Mesodermal cell (in vitro differentiated cells): ENCODE measurements around the gene C9orf78.
"Not testable (repeated sequence)": the region's sequence is repeated elsewhere in the genome, so short reads cannot be mapped to it uniquely, and the experiment has no call there.

Source experiments
- H3K27ac ChIP-seq: 2 replicates; pipeline ENCODE4 v1.7.0; 2013; ENCODE audit warnings: mild to moderate bottlenecking, low read depth, low read length, moderate library complexity; ENCODE audit not compliant: severe bottlenecking
- H3K36me3 ChIP-seq: 2 replicates; pipeline ENCODE4 v1.7.1; 2013; ENCODE audit warnings: mild to moderate bottlenecking, low read length, moderate library complexity; ENCODE audit not compliant: control insufficient read depth, insufficient read depth
- H3K4me1 ChIP-seq: one replicate; pipeline ENCODE4 v1.7.1; 2013; ENCODE audit warnings: mild to moderate bottlenecking, low read length; ENCODE audit not compliant: insufficient read depth, control insufficient read depth, poor library complexity, severe bottlenecking
- H3K4me3 ChIP-seq: 2 replicates; pipeline ENCODE4 v1.7.0; 2013; ENCODE audit warnings: low read length, control low read depth, mild to moderate bottlenecking; ENCODE audit not compliant: insufficient read depth, poor library complexity, severe bottlenecking; ENCODE audit errors: extremely low read depth
- H3K9me3 ChIP-seq: 2 replicates; pipeline ENCODE4 v1.7.1; 2013; ENCODE audit warnings: mild to moderate bottlenecking, low read length, moderate library complexity; ENCODE audit not compliant: control insufficient read depth
- WGBS, 2 experiments: methylation state at CpG; one replicate each; pipeline ENCODE4 v1.1.5; 2013; ENCODE audit warnings: missing lambda C conversion rate in 2 of 2; ENCODE audit not compliant: insufficient coverage in 2 of 2; 5-methylcytosine and 5-hydroxymethylcytosine counted together

C9orf78 gene

GRCh38 chr9:129803676-129804060, 31.4 kb downstream of the C9orf78 start:
- WGBS, 2 experiments, result 3 to 4% methylated on average over 13 to 14 of the region's 14 CpGs
- no peak overlapping the region for H3K27ac ChIP-seq

GRCh38 chr9:129802833-129803675, 32.0 kb downstream of the C9orf78 start, which contains the start of gene TOR1B:
TOR1B (plus strand) TSS chr9:129803184; CDS start chr9:129803213, 29 bp downstream.
- no peak within 1 kb of the TSS for H3K27ac ChIP-seq
- no peaks in the 10 kb centered on the region for H3K9me3 ChIP-seq
- peaks cover 30% of the 10 kb centered on the region for H3K36me3 ChIP-seq
- 0 to 2% methylated on average over 42 to 63 of the region's 93 CpGs for whole genome bisulfite sequencing, 2 experiments
- peak within 1 kb of the TSS; percentile 88 for H3K4me3 ChIP-seq
- H3K4me1 ChIP-seq, result no peaks in the 10 kb centered on the region

More at GRCh38 chr9:129803676-129804060, 31.4 kb downstream of the C9orf78 start:
- Histone ChIP-seq H3K36me3 (peaks cover 32% of the 10 kb centered on the region), H3K4me1 (no peaks in the 10 kb centered on the region), H3K9me3 (no peaks in the 10 kb centered on the region), H3K4me3 (peak overlapping the region; percentile 88)

- Histone ChIP-seq H3K9me3 (no peaks in the 10 kb centered on the region), H3K4me1 (no peaks in the 10 kb centered on the region), H3K4me3 (no peak overlapping the region), H3K36me3 (peaks cover 15% of the 10 kb centered on the region), H3K27ac (no peak overlapping the region)
- WGBS, 2 experiments, result 90 to 95% methylated on average over 13 to 17 of the region's 17 CpGs
These were observed 33.6 kb downstream of the C9orf78 start for GRCh38 chr9:129801504-129801903.

GRCh38 chr9:129798973-129799372, 36.1 kb downstream of the C9orf78 start:
- no peak overlapping the region for H3K27ac ChIP-seq
- H3K4me3 ChIP-seq, result no peak overlapping the region
- no peaks in the 10 kb centered on the region for H3K4me1 ChIP-seq
- WGBS, 2 experiments, result 25 to 68% methylated on average over 1 to 2 of the region's 6 CpGs
- H3K36me3 ChIP-seq, result no peaks in the 10 kb centered on the region
- no peaks in the 10 kb centered on the region for H3K9me3 ChIP-seq

- H3K27ac ChIP-seq, H3K9me3 ChIP-seq, H3K36me3 ChIP-seq, H3K4me1 ChIP-seq, H3K4me3 ChIP-seq: not testable (repeated sequence)
- WGBS, 2 experiments, result 74 to 100% methylated on average over 1 to 2 of the region's 2 CpGs
These were observed 39.0 kb downstream of the C9orf78 start for GRCh38 chr9:129796029-129796428.

GRCh38 chr9:129794549-129794948, 40.5 kb downstream of the C9orf78 start:
- Histone ChIP-seq H3K27ac (no peak overlapping the region), H3K36me3 (no peaks in the 10 kb centered on the region), H3K4me3 (no peak overlapping the region), H3K4me1 (no peaks in the 10 kb centered on the region), H3K9me3 (no peaks in the 10 kb centered on the region)
- WGBS, 2 experiments, result 87 to 92% methylated on average over 8 of the region's 8 CpGs

GRCh38 chr9:129786481-129786880, 48.6 kb downstream of the C9orf78 start:
- WGBS, 2 experiments, result 83 to 87% methylated on average over 9 to 10 of the region's 10 CpGs
- Histone ChIP-seq H3K4me1 (no peaks in the 10 kb centered on the region), H3K27ac (no peak overlapping the region), H3K9me3 (no peaks in the 10 kb centered on the region), H3K36me3 (no peaks in the 10 kb centered on the region), H3K4me3 (no peak overlapping the region)

GRCh38 chr9:129785866-129786265, 49.2 kb downstream of the C9orf78 start:
- Histone ChIP-seq H3K27ac (no peak overlapping the region), H3K4me3 (no peak overlapping the region), H3K36me3 (no peaks in the 10 kb centered on the region), H3K4me1 (no peaks in the 10 kb centered on the region), H3K9me3 (no peaks in the 10 kb centered on the region)
- no CpG with 5 or more reads among the region's 1 CpG for WGBS, 2 experiments

GRCh38 chr9:129784970-129785369, 50.1 kb downstream of the C9orf78 start:
- 79 to 82% methylated on average over 7 to 11 of the region's 11 CpGs for WGBS, 2 experiments
- H3K9me3 ChIP-seq, H3K36me3 ChIP-seq, H3K4me3 ChIP-seq, H3K27ac ChIP-seq, H3K4me1 ChIP-seq: not testable (repeated sequence)

GRCh38 chr9:129783516-129784361, 51.3 kb downstream of the C9orf78 start:
- no peak overlapping the region for H3K4me3 ChIP-seq
- H3K27ac ChIP-seq, result no peak overlapping the region
- no peaks in the 10 kb centered on the region for H3K36me3 ChIP-seq
- H3K4me1 ChIP-seq, result no peaks in the 10 kb centered on the region
- WGBS, 2 experiments, result 36 to 50% methylated on average over 10 to 13 of the region's 14 CpGs
- no peaks in the 10 kb centered on the region for H3K9me3 ChIP-seq
